K562 (cell line): Measurements from ENCODE around the gene EIF2AK2. TPM values are rescaled to one million over a fixed set of nuclear protein-coding genes. Genes with fewer than 3 reads are reported as not detected.

Source experiments
- DMBX1 ChIP-seq: fragments of 250-450 bp; sonication (Bioruptor Pico); IDR thresholded peaks from 2 replicates; pipeline ENCODE4 v1.8.0; 2022; ENCODE audit warnings: inconsistent platforms, mild to moderate bottlenecking, moderate library complexity, borderline replicate concordance
- ERF ChIP-seq: fragments of 450-650 bp; formaldehyde crosslinking; IDR thresholded peaks from 2 replicates; pipeline ENCODE4 v1.4.0; 2020; ENCODE audit warnings: mild to moderate bottlenecking, mixed read lengths
- HDAC2 ChIP-seq: fragments of 450-650 bp; IDR thresholded peaks from 2 replicates; pipeline ENCODE4 v1.6.1; 2016; ENCODE audit warnings: mild to moderate bottlenecking
- KLF10 ChIP-seq: fragments of 250-450 bp; sonication (Bioruptor Pico); IDR thresholded peaks from 2 replicates; pipeline ENCODE4 v1.6.1; 2021; ENCODE audit warnings: matching md5 sums
- LCOR ChIP-seq: sonication (generic); formaldehyde crosslinking; IDR thresholded peaks from 2 replicates; pipeline ENCODE4 v1.8.0; 2022; ENCODE audit warnings: mild to moderate bottlenecking, missing genetic modification reagents
- NCOA6 ChIP-seq: fragments of 450-650 bp; IDR thresholded peaks from 2 replicates; pipeline ENCODE4 v1.6.1; 2017; ENCODE audit warnings: mild to moderate bottlenecking
- NFYB ChIP-seq: IDR thresholded peaks from 2 replicates; pipeline ENCODE4 v1.6.1; 2011; ENCODE audit warnings: mild to moderate bottlenecking, moderate library complexity; ENCODE audit not compliant: insufficient read length; ENCODE audit errors: extremely low read depth
- PCBP2 ChIP-seq: fragments of 200-400 bp; formaldehyde crosslinking; IDR thresholded peaks from 2 replicates; pipeline ENCODE4 v1.6.1; 2018; ENCODE audit warnings: low read length, low read depth, mild to moderate bottlenecking, moderate library complexity; ENCODE audit not compliant: poor library complexity, severe bottlenecking
- ZNF766 ChIP-seq: fragments of 200-800 bp; sonication (Bioruptor generic); conservative IDR thresholded peaks from 2 replicates; pipeline ENCODE4 v1.6.1; 2016; ENCODE audit warnings: missing genetic modification characterization, missing compliant biosample characterization
- ZZZ3 ChIP-seq: fragments of 450-650 bp; IDR thresholded peaks from 2 replicates; pipeline ENCODE4 v1.6.1; 2016; ENCODE audit warnings: antibody characterized with exemption, mild to moderate bottlenecking, moderate library complexity
- polyA plus RNA-seq, 8 experiments: library from polyadenylated mRNA; depleted of rRNA in 4 of 8; stranded (reverse) in 5 of 8; unstranded in 3 of 8; fragments of >200 nt; fragmentation: Nextera tagmentation in 2 of 8; fragmentation: Illumina TruSeq in 1 of 8; extraction: Ambion mirVana in 2 of 8; extraction: Trizol in 1 of 8; gene quantifications; 2 replicates each; pipeline versions ENCODE4 v1.2.1 to v1.2.3, GENCODE V29; 2011 to 2014; ENCODE audit warnings: inconsistent platforms in 1 of 8, missing spikeins in 1 of 8
- total RNA-seq, 7 experiments: library from RNA; depleted of rRNA in 6 of 7; stranded (reverse); fragments of >200 nt in 6 of 7; fragmentation: Illumina TruSeq in 2 of 7; extraction: Trizol in 2 of 7; gene quantifications; 2 replicates each; pipeline versions ENCODE4 v1.2.1 to v1.2.3, GENCODE V29; 2011 to 2021; ENCODE audit warnings: low replicate concordance in 1 of 7
- TF ChIP-seq, protein P1 (sequence below): fragments of 250-450 bp; sonication (Bioruptor Pico); IDR thresholded peaks from 2 replicates; pipeline ENCODE4 v1.5.0; 2020; ENCODE audit warnings: mild to moderate bottlenecking, borderline replicate concordance
- TF ChIP-seq, protein P2 (sequence below): fragments of 250-450 bp; sonication (Bioruptor Pico); IDR thresholded peaks from 2 replicates; pipeline ENCODE4 v1.8.0; 2022; ENCODE audit warnings: inconsistent platforms, mild to moderate bottlenecking, moderate library complexity, borderline replicate concordance

EIF2AK2 gene
- total and polyA plus RNA-seq, 9 of the 15 experiments (the other 6 are each of a cell fraction or from before 2014, with no cell fraction given): 3.8 to 19.5 (median 13.3) TPM

GRCh38 chr2:37083873-37084794, 72.6 kb downstream of the EIF2AK2 start, which contains the start of the genes GPATCH11 and HEATR5B (continued):
- TF ChIP-seq PCBP2: no peak
- no peak for TF ChIP-seq ZZZ3
- TF ChIP-seq ERF (CRISPR knock-in tag): 0 out of 2 replicates have a peak, but pooled peaks have one; percentile 21
- TF ChIP-seq KLF10 (CRISPR knock-in tag): no peak
- peak; percentile 78 for TF ChIP-seq HDAC2
- no peak; the same call in 1 of the 2 replicates for TF ChIP-seq NCOA6
- no peak for TF ChIP-seq ZNF766
- TF ChIP-seq, protein P1, sequence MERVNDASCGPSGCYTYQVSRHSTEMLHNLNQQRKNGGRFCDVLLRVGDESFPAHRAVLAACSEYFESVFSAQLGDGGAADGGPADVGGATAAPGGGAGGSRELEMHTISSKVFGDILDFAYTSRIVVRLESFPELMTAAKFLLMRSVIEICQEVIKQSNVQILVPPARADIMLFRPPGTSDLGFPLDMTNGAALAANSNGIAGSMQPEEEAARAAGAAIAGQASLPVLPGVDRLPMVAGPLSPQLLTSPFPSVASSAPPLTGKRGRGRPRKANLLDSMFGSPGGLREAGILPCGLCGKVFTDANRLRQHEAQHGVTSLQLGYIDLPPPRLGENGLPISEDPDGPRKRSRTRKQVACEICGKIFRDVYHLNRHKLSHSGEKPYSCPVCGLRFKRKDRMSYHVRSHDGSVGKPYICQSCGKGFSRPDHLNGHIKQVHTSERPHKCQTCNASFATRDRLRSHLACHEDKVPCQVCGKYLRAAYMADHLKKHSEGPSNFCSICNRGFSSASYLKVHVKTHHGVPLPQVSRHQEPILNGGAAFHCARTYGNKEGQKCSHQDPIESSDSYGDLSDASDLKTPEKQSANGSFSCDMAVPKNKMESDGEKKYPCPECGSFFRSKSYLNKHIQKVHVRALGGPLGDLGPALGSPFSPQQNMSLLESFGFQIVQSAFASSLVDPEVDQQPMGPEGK (CRISPR knock-in tag): no peak
- no peak for TF ChIP-seq NFYB
- TF ChIP-seq, protein P2, sequence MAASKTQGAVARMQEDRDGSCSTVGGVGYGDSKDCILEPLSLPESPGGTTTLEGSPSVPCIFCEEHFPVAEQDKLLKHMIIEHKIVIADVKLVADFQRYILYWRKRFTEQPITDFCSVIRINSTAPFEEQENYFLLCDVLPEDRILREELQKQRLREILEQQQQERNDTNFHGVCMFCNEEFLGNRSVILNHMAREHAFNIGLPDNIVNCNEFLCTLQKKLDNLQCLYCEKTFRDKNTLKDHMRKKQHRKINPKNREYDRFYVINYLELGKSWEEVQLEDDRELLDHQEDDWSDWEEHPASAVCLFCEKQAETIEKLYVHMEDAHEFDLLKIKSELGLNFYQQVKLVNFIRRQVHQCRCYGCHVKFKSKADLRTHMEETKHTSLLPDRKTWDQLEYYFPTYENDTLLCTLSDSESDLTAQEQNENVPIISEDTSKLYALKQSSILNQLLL (CRISPR knock-in tag): no peak
- 0 out of 2 replicates have a peak, but pooled peaks have one; percentile 66 for TF ChIP-seq LCOR (CRISPR knock-in tag)
- TF ChIP-seq DMBX1 (CRISPR knock-in tag): no peak
